GM18505 (cell line): ENCODE measurements around the gene CACNA2D2.

Experiments used
- ATAC-seq: cut with Tn5 transposase; IDR thresholded peaks from one replicate; pipeline ENCODE4 v1.9.1; 2021; ENCODE audit not compliant: unreplicated experiment
- POLR2A ChIP-seq: IDR thresholded peaks from 4 replicates; pipeline ENCODE4 v1.6.1; 2011; ENCODE audit warnings: borderline replicate concordance; ENCODE audit not compliant: insufficient read depth, insufficient read length; ENCODE audit errors: extremely low read depth

Gene CACNA2D2

GRCh38 chr3:50345586-50346234 lies 157.7 kb downstream of the CACNA2D2 start, which contains the start of gene ZMYND10:
Gene ZMYND10, minus strand, starts transcription at chr3:50345732. Its CDS starts 153 bp downstream, at chr3:50345579.
- no peak for ATAC-seq
- no peak for TF ChIP-seq POLR2A

GRCh38 chr3:50345008-50345407 lies 158.4 kb downstream of the CACNA2D2 start:
- no peak for TF ChIP-seq POLR2A
- ATAC-seq = no peak

DNA sequence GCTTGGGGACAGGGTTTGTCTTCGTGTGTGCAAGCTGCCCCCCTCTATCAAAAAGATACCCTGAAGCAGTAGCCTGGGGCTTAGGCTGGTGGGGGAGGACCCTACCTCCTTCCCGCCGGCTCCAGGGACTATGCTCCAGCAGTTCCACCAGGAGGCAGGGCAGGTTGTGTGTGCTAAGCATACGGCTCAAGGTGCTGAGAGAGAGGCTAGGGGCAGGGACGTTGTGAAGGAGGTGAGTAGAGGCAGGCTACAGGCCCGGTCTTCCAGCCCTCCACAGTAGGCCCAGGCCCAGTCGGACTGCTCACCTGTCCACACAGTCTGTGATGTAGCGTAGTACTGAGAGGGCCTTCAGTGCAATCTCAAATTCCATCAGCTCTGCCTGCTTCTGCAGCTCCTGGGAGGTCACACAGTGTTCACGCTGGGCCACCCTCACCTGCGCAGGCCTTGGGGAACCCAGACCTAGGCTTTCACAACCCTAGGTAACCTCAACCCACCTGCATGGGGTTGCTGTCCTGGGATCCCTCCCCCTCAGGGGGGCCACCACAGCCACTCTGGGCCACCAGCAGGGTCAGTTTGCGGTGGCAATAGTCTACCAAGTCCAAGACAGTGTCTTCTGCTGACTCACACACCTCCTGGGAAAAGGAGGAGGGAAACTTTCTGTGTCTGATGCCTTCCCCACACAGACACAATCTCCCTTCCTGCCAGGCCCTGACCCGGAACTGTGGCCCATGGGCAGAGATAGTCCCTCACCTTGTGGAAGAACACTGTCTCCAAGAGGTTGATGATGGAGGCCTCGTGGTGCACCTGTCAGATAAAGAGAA lies 160.4 kb downstream of the CACNA2D2 start:
- no peak for ATAC-seq
- no peak for TF ChIP-seq POLR2A

- no peak for ATAC-seq
- no peak for TF ChIP-seq POLR2A
Observed at GRCh38 chr3:50341996-50342650, 161.3 kb downstream of the CACNA2D2 start.

DNA sequence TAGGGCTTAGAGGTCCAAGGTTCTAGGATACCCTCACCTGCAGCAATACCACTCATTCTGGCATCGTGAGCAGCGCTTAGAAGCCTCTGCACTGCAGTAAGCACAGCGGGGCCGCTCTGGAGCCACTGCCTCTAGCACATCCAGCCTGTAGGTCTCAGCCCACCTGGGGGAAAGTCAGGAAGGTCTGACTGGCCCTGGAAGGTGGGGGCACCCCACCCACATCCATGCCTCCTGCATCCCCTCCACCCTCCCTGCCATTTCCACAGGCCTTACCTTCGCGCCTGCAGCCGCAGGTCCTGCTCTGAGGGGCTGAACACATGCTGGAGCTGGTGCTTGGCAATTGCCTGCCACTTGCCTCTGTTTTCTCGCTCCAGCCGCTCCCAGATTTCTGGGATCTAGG lies 161.9 kb downstream of the CACNA2D2 start:
- no peak for ATAC-seq
- no peak for TF ChIP-seq POLR2A

- ATAC-seq = no peak
Observed at GRCh38 chr3:50340448-50341329, 162.7 kb downstream of the CACNA2D2 start, which contains the start of gene RASSF1. Gene RASSF1, minus strand, starts transcription at chr3:50340836. Its CDS starts 31 bp downstream, at chr3:50340805.

GRCh38 chr3:50340147-50340447 lies 163.3 kb downstream of the CACNA2D2 start:
- TF ChIP-seq POLR2A = no peak
- no peak for ATAC-seq

More at GRCh38 chr3:50340448-50341329, 162.7 kb downstream of the CACNA2D2 start, which contains the start of gene RASSF1:
- peak; percentile 76 for TF ChIP-seq POLR2A

DNA sequence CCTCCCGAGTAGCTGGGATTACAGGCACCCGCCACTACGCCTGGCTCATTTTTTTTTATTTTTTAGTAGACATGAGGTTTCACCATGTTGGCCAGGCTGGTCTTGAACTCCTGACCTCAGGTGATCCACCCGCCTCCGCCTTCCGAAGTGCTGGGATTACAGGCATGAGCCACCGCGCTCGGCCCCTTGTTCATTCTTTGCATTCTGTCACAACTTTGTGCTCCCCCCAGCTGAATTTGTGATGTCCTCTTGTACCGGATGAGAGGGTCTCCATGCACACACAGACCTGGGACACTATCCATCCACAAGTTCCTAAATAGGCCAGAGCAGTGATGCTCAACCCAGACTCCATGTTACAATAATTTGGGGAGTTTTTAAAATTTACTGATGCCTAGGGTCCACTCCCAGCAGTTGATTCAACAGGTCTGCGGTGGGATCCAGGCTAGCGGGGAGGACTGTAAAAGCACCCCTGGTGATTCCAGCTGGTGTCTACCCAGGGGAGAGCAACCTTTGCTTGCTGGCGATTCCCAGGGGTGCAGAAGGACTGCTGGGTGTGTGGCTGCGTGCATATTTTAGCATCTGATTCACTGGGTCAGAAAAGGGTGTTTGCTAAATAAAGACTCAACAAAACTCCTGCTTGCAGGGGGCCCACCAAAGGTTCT lies 163.8 kb downstream of the CACNA2D2 start:
- no peak for ATAC-seq
- no peak for TF ChIP-seq POLR2A

- ATAC-seq = no peak
- no peak for TF ChIP-seq POLR2A
Observed at GRCh38 chr3:50338965-50339364, 164.5 kb downstream of the CACNA2D2 start.

DNA sequence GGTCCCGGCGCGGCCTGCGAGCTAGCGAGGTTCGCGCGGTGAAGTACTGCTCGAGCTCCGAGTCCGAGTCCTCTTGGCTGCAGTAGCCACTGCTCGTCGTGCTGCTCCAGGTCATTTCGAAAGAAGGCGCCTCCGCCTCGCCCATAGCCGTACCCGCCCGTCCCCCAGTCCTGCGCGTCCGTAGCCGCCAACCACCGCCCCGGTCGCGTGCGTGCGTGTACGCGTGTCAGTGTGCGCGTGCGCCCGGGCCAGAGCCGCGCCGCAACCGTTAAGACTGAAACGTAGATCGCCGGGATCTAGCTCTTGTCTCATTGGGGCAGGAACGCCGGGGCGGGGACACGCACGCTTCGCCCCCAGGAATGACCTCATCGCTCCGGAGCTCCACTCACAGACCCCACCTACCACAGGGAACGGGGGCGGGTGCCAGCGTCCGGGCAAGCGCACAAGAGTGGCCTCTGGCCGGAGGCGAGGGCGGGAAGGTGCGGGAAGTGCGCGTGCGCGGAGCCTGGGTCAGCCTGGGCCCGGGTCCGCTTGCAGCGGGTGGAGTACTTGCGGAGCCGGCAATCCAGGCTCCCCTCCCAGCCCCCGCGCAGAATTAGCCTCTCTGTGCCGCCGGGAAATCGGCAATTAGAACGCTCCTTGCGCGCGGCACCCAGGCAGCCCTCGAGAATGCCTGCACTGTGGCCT lies 166.1 kb downstream of the CACNA2D2 start:
- peak; percentile 76 for TF ChIP-seq POLR2A
- ATAC-seq = peak; percentile 75

GRCh38 chr3:50336452-50337174 lies 166.8 kb downstream of the CACNA2D2 start:
- no peak for TF ChIP-seq POLR2A
- ATAC-seq = peak; percentile 34
